SK-N-SH (cell line): Measurements from ENCODE around the gene GNG3. TPM values are rescaled to one million over a fixed set of nuclear protein-coding genes. Genes with fewer than 3 reads are reported as not detected.

Experiments used
- CTCF ChIA-PET: fragments of 300-600, 350-600 bp; formaldehyde crosslinking; extraction: SDS; loops from one replicate; lab custom pipeline; 2021; lab: Yijun Ruan, JAX
- POLR2A ChIA-PET: fragments of 350-600 bp; sonication (Branson Sonifier 250); formaldehyde crosslinking; extraction: SDS; loops from one replicate; lab custom pipeline; 2020; ENCODE audit warnings: antibody characterized with exemption, inconsistent platforms; lab: Yijun Ruan, JAX
- DNase-seq: peaks from one replicate; pipeline ENCODE4 v3.0.0; 2012
- H2AFZ ChIP-seq: fragments of 200-600 bp; sonication (generic); 2 replicates; pipeline ENCODE4 v1.8.1; 2016; ENCODE audit warnings: antibody characterized with exemption, mild to moderate bottlenecking, low read depth
- H3F3A ChIP-seq: fragments of 200-600 bp; sonication (generic); replicated peaks from 2 replicates; pipeline ENCODE3; 2016; ENCODE audit warnings: antibody characterized with exemption, mild to moderate bottlenecking; ENCODE audit not compliant: insufficient read depth
- H3K27ac ChIP-seq, 2 experiments: fragments of 200-500 bp in 1 of 2; fragments of 200-600 bp in 1 of 2; sonication (Bioruptor generic) in 1 of 2; sonication (generic), shearing (Covaris generic) in 1 of 2; 2 replicates each; pipeline versions ENCODE4 v1.5.1 to v1.6.1; 2014 to 2016; ENCODE audit warnings: low read depth in 2 of 2, inconsistent platforms in 1 of 2, low read length in 1 of 2, mild to moderate bottlenecking in 1 of 2, mixed read lengths in 1 of 2
- H3K27me3 ChIP-seq: fragments of 200-600 bp; sonication (generic), shearing (Covaris generic); 2 replicates; pipeline ENCODE4 v1.6.1; 2016; ENCODE audit warnings: mixed run types; ENCODE audit not compliant: insufficient read depth
- H3K36me3 ChIP-seq, 2 experiments: fragments of 200-500 bp in 1 of 2; fragments of 200-600 bp in 1 of 2; sonication (Bioruptor generic) in 1 of 2; sonication (generic) in 1 of 2; replicated peaks in 1 of 2; 2 replicates each; pipeline versions ENCODE3 to v1.5.1; 2014 to 2016; ENCODE audit warnings: low read length in 1 of 2, mild to moderate bottlenecking in 1 of 2; ENCODE audit not compliant: insufficient read depth in 2 of 2, control insufficient read depth in 1 of 2
- H3K4me1 ChIP-seq, 2 experiments: fragments of 200-500 bp in 1 of 2; fragments of 200-600 bp in 1 of 2; sonication (Bioruptor generic) in 1 of 2; sonication (generic), shearing (Covaris generic) in 1 of 2; 2 replicates each; pipeline versions ENCODE4 v1.5.1 to v1.6.1; 2014 to 2016; ENCODE audit warnings: low read depth in 1 of 2, low read length in 1 of 2, mixed run types in 1 of 2; ENCODE audit not compliant: insufficient read depth in 2 of 2, control insufficient read depth in 1 of 2
- H3K4me2 ChIP-seq: fragments of 200-600 bp; sonication (generic), shearing (Covaris generic); 2 replicates; pipeline ENCODE4 v1.6.1; 2017; ENCODE audit warnings: mixed run types
- H3K4me3 ChIP-seq, 2 experiments: fragments of 200-500 bp in 1 of 2; fragments of 200-600 bp in 1 of 2; sonication (Bioruptor generic) in 1 of 2; sonication (generic), shearing (Covaris generic) in 1 of 2; 2 replicates each; pipeline versions ENCODE4 v1.5.1 to v1.8.1; 2014 to 2016; ENCODE audit warnings: low read depth in 2 of 2, inconsistent platforms in 1 of 2, low read length in 1 of 2, mild to moderate bottlenecking in 1 of 2, mixed read lengths in 1 of 2, moderate library complexity in 1 of 2
- H3K79me2 ChIP-seq: fragments of 200-600 bp; sonication (generic); 2 replicates; pipeline ENCODE4 v1.8.1; 2017; ENCODE audit warnings: mild to moderate bottlenecking; ENCODE audit not compliant: insufficient read depth
- H3K9ac ChIP-seq: fragments of 200-600 bp; sonication (generic); 2 replicates; pipeline ENCODE4 v1.6.1; 2017; ENCODE audit warnings: mixed run types
- H3K9me2 ChIP-seq: fragments of 200-600 bp; sonication (generic); 2 replicates; pipeline ENCODE4 v1.6.1; 2017; ENCODE audit warnings: mixed run types
- H3K9me3 ChIP-seq: fragments of 200-600 bp; sonication (generic); 2 replicates; pipeline ENCODE4 v1.6.1; 2017; ENCODE audit warnings: mixed run types, mild to moderate bottlenecking, moderate library complexity
- H4K20me1 ChIP-seq: fragments of 200-600 bp; sonication (generic); 2 replicates; pipeline ENCODE4 v1.6.1; 2017; ENCODE audit warnings: mild to moderate bottlenecking, mixed run types; ENCODE audit not compliant: insufficient read depth
- EP300 ChIP-seq, 2 experiments: IDR thresholded peaks; 2 replicates each; pipeline versions ENCODE4 v1.4.0 to v1.6.1; 2012; ENCODE audit warnings: borderline replicate concordance in 1 of 2, low read depth in 1 of 2, low read length in 1 of 2
- EZH2phosphoT487 ChIP-seq: fragments of 200-600 bp; sonication (generic); IDR thresholded peaks from 2 replicates; pipeline ENCODE4 v1.6.1; 2017; ENCODE audit warnings: low read depth, mixed run types, mild to moderate bottlenecking, antibody characterized with exemption, moderate library complexity, borderline replicate concordance
- GABPA ChIP-seq: IDR thresholded peaks from 2 replicates; pipeline ENCODE4 v1.4.0; 2012; ENCODE audit warnings: low read depth, mild to moderate bottlenecking
- MEF2A ChIP-seq: IDR thresholded peaks from 2 replicates; pipeline ENCODE4 v1.4.0; 2012; ENCODE audit warnings: low read depth, borderline replicate concordance
- NRF1 ChIP-seq: IDR thresholded peaks from 2 replicates; pipeline ENCODE4 v1.6.1; 2012; ENCODE audit warnings: low read depth, mild to moderate bottlenecking, low read length
- RCOR1 ChIP-seq: fragments of 150-350 bp; IDR thresholded peaks from 2 replicates; pipeline ENCODE4 v1.6.1; 2017; ENCODE audit warnings: antibody characterized with exemption, low read length
- RXRA ChIP-seq: IDR thresholded peaks from 2 replicates; pipeline ENCODE4 v1.4.0; 2012; ENCODE audit warnings: low read depth, mild to moderate bottlenecking, borderline replicate concordance
- SIN3A ChIP-seq: IDR thresholded peaks from 2 replicates; pipeline ENCODE4 v1.6.1; 2012; ENCODE audit warnings: low read depth, mild to moderate bottlenecking, low read length, moderate library complexity, borderline replicate concordance
- SMC3 ChIP-seq: IDR thresholded peaks from 2 replicates; pipeline ENCODE4 v1.6.1; 2012; ENCODE audit warnings: low read depth, low read length, improper control_type of control experiment
- WGBS: methylation state at CpG from one replicate; pipeline ENCODE4 v1.1.6; 2017; ENCODE audit warnings: low lambda C conversion rate; 5-methylcytosine and 5-hydroxymethylcytosine counted together
- polyA plus RNA-seq, 3 experiments: library from polyadenylated mRNA; depleted of rRNA; stranded (reverse); fragments of >200 nt; gene quantifications; 2 replicates each; pipeline ENCODE4 v1.2.3, GENCODE V29; 2012
- TF ChIP-seq, protein P1 (sequence below): fragments of 150-350 bp; IDR thresholded peaks from 2 replicates; pipeline ENCODE4 v1.6.1; 2017; ENCODE audit warnings: antibody characterized with exemption, low read length, low read depth, borderline replicate concordance
- TF ChIP-seq, protein P2 (sequence below): fragments of 200-600 bp; sonication (generic); IDR thresholded peaks from 2 replicates; pipeline ENCODE4 v1.6.1; 2017; ENCODE audit warnings: antibody characterized with exemption, mild to moderate bottlenecking, moderate library complexity
- TF ChIP-seq, protein P3 (sequence below): IDR thresholded peaks from 2 replicates; pipeline ENCODE4 v1.6.1; 2012; ENCODE audit warnings: mild to moderate bottlenecking, low read depth, low read length, moderate library complexity

Gene GNG3
- polyA plus RNA-seq, 1 of the 3 experiments (the other 2 are of a cell fraction) = 0.16 TPM

DNA sequence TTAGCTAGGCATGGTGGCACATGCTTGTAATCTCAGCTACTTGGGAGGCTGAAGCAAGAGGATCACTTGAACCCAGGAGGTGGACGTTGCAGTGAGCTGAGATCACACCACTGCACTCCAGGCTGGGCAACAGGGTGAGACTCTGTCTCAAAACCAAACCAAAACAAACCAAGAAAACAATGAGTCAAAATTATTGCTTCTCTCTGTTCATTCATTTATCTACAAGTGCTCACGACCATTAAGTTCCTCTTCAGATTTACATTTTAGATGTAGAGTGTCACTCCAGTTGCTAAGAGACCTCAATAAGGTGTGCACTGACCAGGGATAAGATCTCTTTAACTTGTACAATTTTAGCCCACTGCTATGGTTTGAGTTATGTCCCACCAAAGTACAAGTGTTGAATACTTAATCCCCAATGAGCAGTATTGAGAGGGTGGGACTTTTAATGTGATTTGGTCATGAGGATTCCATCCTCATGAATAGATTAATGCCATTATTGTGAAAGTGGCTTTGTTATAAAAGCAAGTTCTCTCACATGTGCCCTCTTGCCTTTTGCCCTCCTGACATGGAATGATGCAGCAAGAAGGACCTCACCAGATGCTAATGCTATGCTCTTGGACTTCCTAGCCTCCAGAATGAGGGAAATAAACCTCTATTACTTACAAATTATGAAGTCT, 12.0 kb downstream of the GNG3 start (continued):
- TF ChIP-seq, protein P1, sequence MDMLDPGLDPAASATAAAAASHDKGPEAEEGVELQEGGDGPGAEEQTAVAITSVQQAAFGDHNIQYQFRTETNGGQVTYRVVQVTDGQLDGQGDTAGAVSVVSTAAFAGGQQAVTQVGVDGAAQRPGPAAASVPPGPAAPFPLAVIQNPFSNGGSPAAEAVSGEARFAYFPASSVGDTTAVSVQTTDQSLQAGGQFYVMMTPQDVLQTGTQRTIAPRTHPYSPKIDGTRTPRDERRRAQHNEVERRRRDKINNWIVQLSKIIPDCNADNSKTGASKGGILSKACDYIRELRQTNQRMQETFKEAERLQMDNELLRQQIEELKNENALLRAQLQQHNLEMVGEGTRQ = no peak

DNA sequence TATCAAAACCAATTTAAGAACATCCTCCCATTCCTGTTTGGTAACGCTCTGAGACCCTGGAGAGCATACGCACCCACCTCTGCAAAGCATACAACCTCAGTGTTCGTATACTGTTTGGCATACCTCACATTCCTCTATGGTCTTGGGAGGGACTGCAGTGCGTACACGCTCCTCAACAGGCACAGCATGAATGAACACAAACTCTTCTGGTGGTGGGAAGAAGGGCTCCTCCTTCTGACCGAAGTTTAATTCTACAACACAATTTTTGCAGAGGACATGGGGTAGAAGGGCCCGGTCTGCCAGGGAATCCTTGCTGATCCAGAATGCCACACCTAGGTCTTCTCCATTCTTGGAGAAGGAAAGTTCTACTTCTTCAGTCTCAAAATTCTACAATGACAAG, 14.5 kb downstream of the GNG3 start:
- CTCF ChIA-PET = no interaction called here
- Histone ChIP-seq H3K4me2 (no peak overlapping the region), H3K9ac (no peak overlapping the region), H3F3A (peaks cover 22% of the 10 kb centered on the region), H3K27ac (no peak overlapping the region), H3K4me3 (no peak overlapping the region), H3K79me2 (peaks cover 98% of the 10 kb centered on the region), H3K9me2 (no peaks in the 10 kb centered on the region), H3K27me3 (no peaks in the 10 kb centered on the region), H4K20me1 (peaks cover 36% of the 10 kb centered on the region), H3K4me1 (peaks cover 9 to 15% of the 10 kb centered on the region in 2 experiments; a peak in 3 of 4 replicates), H3K9me3 (no peaks in the 10 kb centered on the region), H2AFZ (no peak overlapping the region), H3K36me3 (peaks cover 59 to 87% of the 10 kb centered on the region in 2 experiments)
- WGBS = 89% methylated on average over 7 of the region's 7 CpGs
- TF ChIP-seq RXRA = no peak
- TF ChIP-seq, protein P2, sequence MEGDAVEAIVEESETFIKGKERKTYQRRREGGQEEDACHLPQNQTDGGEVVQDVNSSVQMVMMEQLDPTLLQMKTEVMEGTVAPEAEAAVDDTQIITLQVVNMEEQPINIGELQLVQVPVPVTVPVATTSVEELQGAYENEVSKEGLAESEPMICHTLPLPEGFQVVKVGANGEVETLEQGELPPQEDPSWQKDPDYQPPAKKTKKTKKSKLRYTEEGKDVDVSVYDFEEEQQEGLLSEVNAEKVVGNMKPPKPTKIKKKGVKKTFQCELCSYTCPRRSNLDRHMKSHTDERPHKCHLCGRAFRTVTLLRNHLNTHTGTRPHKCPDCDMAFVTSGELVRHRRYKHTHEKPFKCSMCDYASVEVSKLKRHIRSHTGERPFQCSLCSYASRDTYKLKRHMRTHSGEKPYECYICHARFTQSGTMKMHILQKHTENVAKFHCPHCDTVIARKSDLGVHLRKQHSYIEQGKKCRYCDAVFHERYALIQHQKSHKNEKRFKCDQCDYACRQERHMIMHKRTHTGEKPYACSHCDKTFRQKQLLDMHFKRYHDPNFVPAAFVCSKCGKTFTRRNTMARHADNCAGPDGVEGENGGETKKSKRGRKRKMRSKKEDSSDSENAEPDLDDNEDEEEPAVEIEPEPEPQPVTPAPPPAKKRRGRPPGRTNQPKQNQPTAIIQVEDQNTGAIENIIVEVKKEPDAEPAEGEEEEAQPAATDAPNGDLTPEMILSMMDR = 0 out of 2 replicates have a peak, but pooled peaks have one; percentile 20
- POLR2A ChIA-PET = no interaction called here
- DNase-seq = no peak

DNA sequence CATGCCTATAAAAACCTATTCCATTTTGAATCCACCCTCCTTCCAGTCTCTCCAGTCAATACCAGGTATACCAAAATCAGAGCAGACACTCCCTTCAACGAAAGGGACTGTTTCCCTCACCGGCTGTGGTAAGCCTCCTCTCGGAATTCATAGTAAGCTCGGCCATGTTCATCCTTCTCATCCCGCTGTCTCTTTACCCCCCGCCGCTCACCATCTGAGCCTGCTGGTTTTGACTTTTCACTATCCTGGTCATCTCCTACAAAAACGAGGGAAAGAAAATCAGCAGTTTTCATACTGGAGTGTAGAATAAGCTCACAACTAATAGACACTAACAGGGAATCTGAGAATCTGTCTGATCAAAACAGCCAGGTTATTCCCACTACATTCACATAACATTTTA, 16.7 kb downstream of the GNG3 start:
- Histone ChIP-seq H3K4me2 (peak overlapping the region; percentile 93), H3K4me1 (peaks cover 9 to 15% of the 10 kb centered on the region in 2 experiments; a peak in 3 of 4 replicates), H3K27ac (no peak overlapping the region), H3K27me3 (no peaks in the 10 kb centered on the region), H3K79me2 (peaks cover 84% of the 10 kb centered on the region), H3K9me2 (no peaks in the 10 kb centered on the region), H3K36me3 (peaks cover 51 to 66% of the 10 kb centered on the region in 2 experiments), H3K9me3 (no peaks in the 10 kb centered on the region), H3K9ac (peak overlapping the region; percentile 88; the same call in 1 of the 2 replicates), H2AFZ (no peak overlapping the region), H4K20me1 (peaks cover 36% of the 10 kb centered on the region), H3F3A (peaks cover 26% of the 10 kb centered on the region), H3K4me3 (peak overlapping the region; percentile 89 to 92)
- DNase-seq = no peak
- POLR2A ChIA-PET = interaction anchor here (0.9 to 4.5 kb wide), 3 partner anchors 14 to 117 kb away, joined by 3 to 24 read pairs (median 3); no protein-coding TSS in a partner anchor
- CTCF ChIA-PET = interaction anchor here (1.0 to 1.9 kb wide), 4 partner anchors 30 to 133 kb away, joined by 3 to 6 read pairs (median 4); partner anchors contain the start of genes TMEM223 and TUT1
- WGBS = 56% methylated on average over 8 of the region's 8 CpGs
- TF ChIP-seq EP300 (IDR thresholded peaks at IDR 0.05; ENCODE audit: borderline replicate concordance in 1 of 2, low read depth in 1 of 2, low read length in 1 of 2) (no peak), RXRA (no peak), SIN3A (no peak), RCOR1 (no peak), GABPA (no peak), MEF2A (no peak), EZH2phosphoT487 (no peak), NRF1 (no peak), SMC3 (no peak)
- TF ChIP-seq, protein P2 = no peak
- TF ChIP-seq, protein P3, sequence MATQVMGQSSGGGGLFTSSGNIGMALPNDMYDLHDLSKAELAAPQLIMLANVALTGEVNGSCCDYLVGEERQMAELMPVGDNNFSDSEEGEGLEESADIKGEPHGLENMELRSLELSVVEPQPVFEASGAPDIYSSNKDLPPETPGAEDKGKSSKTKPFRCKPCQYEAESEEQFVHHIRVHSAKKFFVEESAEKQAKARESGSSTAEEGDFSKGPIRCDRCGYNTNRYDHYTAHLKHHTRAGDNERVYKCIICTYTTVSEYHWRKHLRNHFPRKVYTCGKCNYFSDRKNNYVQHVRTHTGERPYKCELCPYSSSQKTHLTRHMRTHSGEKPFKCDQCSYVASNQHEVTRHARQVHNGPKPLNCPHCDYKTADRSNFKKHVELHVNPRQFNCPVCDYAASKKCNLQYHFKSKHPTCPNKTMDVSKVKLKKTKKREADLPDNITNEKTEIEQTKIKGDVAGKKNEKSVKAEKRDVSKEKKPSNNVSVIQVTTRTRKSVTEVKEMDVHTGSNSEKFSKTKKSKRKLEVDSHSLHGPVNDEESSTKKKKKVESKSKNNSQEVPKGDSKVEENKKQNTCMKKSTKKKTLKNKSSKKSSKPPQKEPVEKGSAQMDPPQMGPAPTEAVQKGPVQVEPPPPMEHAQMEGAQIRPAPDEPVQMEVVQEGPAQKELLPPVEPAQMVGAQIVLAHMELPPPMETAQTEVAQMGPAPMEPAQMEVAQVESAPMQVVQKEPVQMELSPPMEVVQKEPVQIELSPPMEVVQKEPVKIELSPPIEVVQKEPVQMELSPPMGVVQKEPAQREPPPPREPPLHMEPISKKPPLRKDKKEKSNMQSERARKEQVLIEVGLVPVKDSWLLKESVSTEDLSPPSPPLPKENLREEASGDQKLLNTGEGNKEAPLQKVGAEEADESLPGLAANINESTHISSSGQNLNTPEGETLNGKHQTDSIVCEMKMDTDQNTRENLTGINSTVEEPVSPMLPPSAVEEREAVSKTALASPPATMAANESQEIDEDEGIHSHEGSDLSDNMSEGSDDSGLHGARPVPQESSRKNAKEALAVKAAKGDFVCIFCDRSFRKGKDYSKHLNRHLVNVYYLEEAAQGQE = no peak
